Omental fat pad (tissue), 4 donors: ENCODE measurements around the gene STK32A. TPM values are rescaled to one million over a fixed set of nuclear protein-coding genes. Genes with fewer than 3 reads are reported as not detected.

ENCODE experiments used
- ATAC-seq: fragments of 150-250 bp; one replicate; pipeline ENCODE4 v1.9.1; 2016; ENCODE audit warnings: mild to moderate bottlenecking, moderate library complexity; ENCODE audit not compliant: low FRiP score
- DNase-seq: peaks from one replicate; pipeline ENCODE4 v3.0.0-alpha.2; 2019; ENCODE audit warnings: low spot score
- total RNA-seq, 4 donors: library from RNA; depleted of rRNA; stranded (reverse); fragments of >200 nt; gene quantifications; one replicate each; pipeline ENCODE4 v1.1.0, GENCODE V29; 2016
- TF ChIP-seq, protein P1 (sequence below), 3 donors: fragments of 450-650 bp; IDR thresholded peaks; one replicate each; pipeline ENCODE4 v1.5.1; 2016 to 2017; ENCODE audit warnings: antibody characterized with exemption in 3 of 3, mild to moderate bottlenecking in 3 of 3, moderate library complexity in 2 of 3

The STK32A gene
- total RNA-seq, 4 donors from 2014 or later, result 0.48 to 12.3 (median 4.9) TPM

DNA sequence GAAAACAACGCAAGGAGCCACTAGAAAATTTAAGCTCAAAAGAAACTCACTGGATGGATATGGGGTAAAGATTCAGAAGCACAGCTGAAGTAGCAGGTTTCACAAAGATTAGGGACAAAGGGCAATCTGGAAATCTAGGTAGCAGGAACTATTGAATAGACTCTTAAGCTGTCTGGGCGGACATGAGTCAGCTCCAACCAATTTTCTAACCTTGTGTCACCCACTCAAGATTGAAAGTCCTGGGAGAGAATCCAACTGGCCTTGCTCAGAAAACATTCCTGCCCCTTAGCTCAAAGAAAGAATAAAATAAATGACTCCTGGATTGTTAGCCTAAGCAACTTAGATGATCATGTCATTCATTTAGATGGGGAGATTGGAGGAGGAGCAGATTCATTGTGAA is 69.2 kb downstream of the STK32A start:
- TF ChIP-seq, protein P1, sequence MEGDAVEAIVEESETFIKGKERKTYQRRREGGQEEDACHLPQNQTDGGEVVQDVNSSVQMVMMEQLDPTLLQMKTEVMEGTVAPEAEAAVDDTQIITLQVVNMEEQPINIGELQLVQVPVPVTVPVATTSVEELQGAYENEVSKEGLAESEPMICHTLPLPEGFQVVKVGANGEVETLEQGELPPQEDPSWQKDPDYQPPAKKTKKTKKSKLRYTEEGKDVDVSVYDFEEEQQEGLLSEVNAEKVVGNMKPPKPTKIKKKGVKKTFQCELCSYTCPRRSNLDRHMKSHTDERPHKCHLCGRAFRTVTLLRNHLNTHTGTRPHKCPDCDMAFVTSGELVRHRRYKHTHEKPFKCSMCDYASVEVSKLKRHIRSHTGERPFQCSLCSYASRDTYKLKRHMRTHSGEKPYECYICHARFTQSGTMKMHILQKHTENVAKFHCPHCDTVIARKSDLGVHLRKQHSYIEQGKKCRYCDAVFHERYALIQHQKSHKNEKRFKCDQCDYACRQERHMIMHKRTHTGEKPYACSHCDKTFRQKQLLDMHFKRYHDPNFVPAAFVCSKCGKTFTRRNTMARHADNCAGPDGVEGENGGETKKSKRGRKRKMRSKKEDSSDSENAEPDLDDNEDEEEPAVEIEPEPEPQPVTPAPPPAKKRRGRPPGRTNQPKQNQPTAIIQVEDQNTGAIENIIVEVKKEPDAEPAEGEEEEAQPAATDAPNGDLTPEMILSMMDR (IDR thresholded peaks at IDR 0.05), result no peak
- ATAC-seq (no peak), DNase-seq (no peak)

DNA sequence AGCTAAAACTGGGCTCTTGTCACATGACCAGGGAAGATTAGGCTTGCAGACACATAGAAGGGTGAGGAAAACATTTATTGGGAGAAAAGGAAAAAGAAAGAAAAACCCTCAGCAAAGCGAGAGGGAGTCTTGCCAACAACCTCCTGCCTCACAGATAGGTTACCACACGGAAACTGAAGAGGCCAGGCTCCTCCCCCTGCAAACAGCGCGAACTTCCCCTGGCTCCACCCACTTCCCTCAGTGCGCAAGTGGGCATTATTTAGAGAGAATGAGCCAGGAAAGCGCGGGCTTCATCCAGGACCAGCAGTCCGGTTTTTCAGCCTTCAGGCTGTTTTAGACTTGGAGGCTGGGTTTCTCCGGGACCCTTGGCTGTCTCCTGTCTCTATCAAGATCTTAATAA is 70.3 kb downstream of the STK32A start:
- DNase-seq (no peak), ATAC-seq (no peak)
- TF ChIP-seq, protein P1 (IDR thresholded peaks at IDR 0.05), result no peak

DNA sequence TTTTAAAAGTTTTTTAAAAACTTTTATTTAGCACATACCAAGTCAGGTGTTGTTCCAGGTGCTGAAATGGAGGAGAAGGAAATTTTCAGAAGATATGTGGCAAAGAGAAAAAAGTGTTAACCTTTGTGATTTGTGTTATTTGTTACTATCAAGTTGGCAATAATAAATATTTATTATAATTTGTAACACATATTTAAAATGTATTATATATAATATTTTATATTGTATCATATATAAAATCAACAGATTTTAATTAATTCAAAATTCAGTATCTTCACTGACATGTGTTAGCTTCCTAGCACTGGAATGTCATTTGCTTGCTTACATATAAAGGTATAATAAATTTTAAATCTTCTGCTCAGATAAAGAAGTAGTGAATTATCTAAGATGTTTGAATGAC is 71.5 kb downstream of the STK32A start:
- TF ChIP-seq, protein P1 (IDR thresholded peaks at IDR 0.05), result no peak
- DNase-seq (no peak), ATAC-seq (no peak)

DNA sequence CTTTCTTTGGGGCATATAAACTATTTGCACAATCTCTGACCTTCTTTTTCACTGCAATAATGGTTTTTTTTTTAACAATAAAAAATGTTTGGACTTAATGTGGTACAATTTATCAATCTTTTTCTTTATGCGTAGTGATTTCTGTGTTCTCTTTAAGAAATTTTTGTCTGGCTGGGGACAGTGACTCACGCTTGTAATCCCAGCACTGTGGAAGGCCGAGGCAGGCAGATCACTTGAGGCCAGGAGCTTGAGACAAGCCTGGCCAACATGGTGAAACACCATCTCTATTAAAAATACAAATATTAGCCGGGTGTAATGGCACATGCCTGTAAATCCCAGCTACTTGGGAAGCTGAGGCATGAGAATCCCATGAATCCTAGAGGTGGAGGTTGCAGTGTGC is 72.3 kb downstream of the STK32A start:
- DNase-seq, result no peak
- no peak for ATAC-seq
- TF ChIP-seq, protein P1 (IDR thresholded peaks at IDR 0.05), result no peak

DNA sequence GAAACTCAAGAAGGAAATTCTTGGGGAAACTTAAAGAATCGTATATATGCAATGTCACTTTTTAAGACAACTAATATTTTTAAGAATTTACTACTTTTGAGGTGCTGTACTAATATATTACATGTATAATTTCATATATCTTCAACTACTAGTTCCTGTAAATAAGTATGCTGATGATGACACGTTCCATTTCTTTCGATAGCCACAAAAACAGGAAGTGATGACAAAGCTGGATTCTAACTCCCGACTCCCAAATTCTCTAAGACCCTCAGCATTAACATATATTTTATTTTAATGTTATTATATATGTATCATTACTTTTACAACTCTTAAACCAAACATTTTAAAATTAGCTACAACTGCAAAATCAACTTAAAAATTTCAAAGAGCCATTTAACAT is 74.8 kb downstream of the STK32A start:
- DNase-seq, result no peak
- ATAC-seq, result no peak
- TF ChIP-seq, protein P1 (IDR thresholded peaks at IDR 0.05), result no peak

DNA sequence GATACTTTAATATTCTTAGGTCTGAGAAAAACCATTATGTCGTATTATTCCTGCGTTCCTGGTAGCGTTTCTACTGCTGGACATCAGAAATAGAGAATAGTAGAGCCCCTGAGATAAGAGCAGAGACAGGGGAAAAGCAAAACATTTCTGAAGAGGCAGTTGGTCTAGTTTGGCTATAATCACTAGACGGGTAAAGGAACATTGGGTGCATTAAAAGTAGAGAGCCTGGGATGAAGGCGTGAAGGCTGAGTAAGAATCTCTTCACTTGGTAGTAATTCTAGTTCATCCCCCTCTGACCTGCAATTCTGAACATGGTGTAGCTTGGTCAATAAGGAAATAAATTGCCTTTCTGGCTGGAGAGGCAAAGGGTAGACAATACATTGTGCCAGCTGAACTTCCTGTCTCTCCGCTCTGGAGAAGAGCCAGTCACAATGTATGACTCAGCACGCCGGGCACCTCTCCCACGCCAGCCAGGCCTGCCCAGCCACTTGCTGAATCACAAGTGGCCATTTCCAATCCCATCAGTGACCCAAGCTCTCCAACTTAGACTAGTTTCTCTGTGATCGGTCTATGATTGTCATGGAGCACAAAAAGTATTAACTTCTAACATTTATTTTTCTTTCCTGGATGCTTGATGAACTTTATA is 75.4 kb downstream of the STK32A start:
- DNase-seq, result no peak
- TF ChIP-seq, protein P1 (IDR thresholded peaks at IDR 0.05), result no peak
- peak; percentile 92 for ATAC-seq

DNA sequence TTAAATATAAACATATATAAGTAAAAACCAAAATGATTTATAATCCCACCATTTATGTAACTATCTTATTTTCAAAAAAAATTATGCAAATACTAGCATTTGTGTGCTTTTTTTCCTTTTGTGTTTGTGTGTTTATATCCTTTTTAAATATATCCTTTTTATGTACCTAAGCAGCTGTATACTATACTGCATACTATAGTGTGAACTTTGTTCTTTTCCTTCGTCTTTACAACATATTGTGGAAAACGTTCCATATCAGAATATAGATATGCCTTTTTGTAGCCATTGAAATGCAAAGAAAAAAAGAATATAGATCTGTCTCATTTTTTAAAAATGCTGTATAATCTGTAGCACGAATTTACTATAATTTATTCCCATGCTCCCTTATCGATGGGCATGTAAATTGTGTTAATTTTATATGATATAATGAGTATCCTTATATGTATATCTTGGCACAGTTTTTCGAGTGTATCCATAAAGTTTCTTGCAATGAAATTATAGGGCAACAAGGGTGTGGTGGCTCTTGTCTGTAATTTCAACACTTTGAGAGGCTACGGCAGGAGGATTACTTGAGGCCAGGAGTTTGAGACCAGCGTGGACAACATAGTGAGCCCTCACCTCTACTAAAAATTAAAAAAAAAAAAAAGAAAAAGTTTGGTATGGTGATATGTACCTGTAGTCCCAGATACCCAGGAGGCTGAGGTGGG is 83.3 kb downstream of the STK32A start:
- ATAC-seq, result no peak
- TF ChIP-seq, protein P1 (IDR thresholded peaks at IDR 0.05), result no peak
- DNase-seq, result no peak
